ENCODE measurements around the gene TNP2. TPM values are rescaled to one million over a fixed set of nuclear protein-coding genes. Genes with fewer than 3 reads are reported as not detected.
A peak's percentile ranks its signal among the peaks of the same experiment; 100 is the strongest.
"Not testable (repeated sequence)": the region's sequence is repeated elsewhere in the genome, so short reads cannot be mapped to it uniquely, and the experiment has no call there.

Gene TNP2
- total RNA-seq, 2 experiments from 2014 or later, result not detected

- POLR2A ChIA-PET, result interaction anchor here (0.7 to 0.9 kb wide), 2 partner anchors 20 to 81 kb away, joined by 3 to 4 read pairs; no protein-coding TSS in a partner anchor
- CTCF ChIA-PET, result no interaction called here
- peak overlapping the region; percentile 74 for H3K27ac Mint-ChIP-seq
- ATAC-seq (peak; percentile 9), DNase-seq (no peak)
- no peak overlapping the region for H3K4me3 Mint-ChIP-seq
- H3K36me3 Mint-ChIP-seq (ENCODE audit: low read depth), result no peaks in the 10 kb centered on the region
- no peaks in the 10 kb centered on the region for H3K9me3 Mint-ChIP-seq (ENCODE audit: insufficient read depth)
- H3K4me1 Mint-ChIP-seq (ENCODE audit: low read depth), result peaks cover 71% of the 10 kb centered on the region
- H3K27me3 Mint-ChIP-seq (ENCODE audit: low read depth), result peaks cover 3% of the 10 kb centered on the region
Observed at GRCh38 chr16:11308493-11309283, 39.6 kb upstream of the TNP2 start.

- H3K27me3 Mint-ChIP-seq (ENCODE audit: low read depth), result peaks cover 3% of the 10 kb centered on the region
- no peak overlapping the region for H3K4me3 Mint-ChIP-seq
- CTCF ChIA-PET, result interaction anchor here (1.5 kb wide), 1 partner anchor 10 kb away, joined by 3 read pairs; no protein-coding TSS in a partner anchor
- no peak for ATAC-seq
- H3K9me3 Mint-ChIP-seq (ENCODE audit: insufficient read depth), result no peaks in the 10 kb centered on the region
- no peak for DNase-seq
- H3K36me3 Mint-ChIP-seq (ENCODE audit: low read depth), result no peaks in the 10 kb centered on the region
- H3K27ac Mint-ChIP-seq, result peak overlapping the region; percentile 52
- peaks cover 68% of the 10 kb centered on the region for H3K4me1 Mint-ChIP-seq (ENCODE audit: low read depth)
- POLR2A ChIA-PET, result interaction anchor here (0.7 to 0.9 kb wide), 2 partner anchors 21 to 80 kb away, joined by 3 to 4 read pairs; no protein-coding TSS in a partner anchor
Observed at GRCh38 chr16:11307639-11308492, 38.7 kb upstream of the TNP2 start.

DNA sequence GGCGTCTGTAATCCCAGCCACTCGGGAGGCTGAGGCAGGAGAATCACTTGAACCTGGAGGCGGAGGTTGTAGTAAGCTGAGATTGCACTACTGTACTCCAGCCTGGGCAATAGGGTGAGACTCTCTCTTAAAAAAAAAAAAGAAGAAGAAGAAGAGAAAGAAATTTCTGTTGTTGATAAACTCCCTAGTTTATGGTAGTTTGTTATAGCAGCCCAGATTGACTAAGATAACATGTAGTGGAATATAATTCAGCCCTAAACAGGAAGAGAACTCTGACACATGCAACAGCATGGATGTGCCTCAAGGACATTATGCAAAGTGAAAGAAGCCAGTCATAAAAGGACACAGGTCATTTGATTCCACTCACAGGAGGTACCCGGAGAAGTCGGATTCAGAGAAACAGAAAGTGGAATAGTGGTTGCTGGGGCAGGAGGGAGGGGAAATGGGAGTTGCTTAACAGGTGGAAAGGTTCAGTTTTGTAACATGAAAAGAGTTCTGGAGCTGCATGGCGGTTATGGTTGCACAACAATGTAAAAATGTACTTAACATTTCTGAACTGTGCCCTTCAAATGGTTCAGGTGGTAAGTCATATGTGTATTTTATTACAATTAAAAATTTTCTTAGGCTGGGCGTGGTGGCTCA lies 38.0 kb upstream of the TNP2 start:
- POLR2A ChIA-PET, result no interaction called here

DNA sequence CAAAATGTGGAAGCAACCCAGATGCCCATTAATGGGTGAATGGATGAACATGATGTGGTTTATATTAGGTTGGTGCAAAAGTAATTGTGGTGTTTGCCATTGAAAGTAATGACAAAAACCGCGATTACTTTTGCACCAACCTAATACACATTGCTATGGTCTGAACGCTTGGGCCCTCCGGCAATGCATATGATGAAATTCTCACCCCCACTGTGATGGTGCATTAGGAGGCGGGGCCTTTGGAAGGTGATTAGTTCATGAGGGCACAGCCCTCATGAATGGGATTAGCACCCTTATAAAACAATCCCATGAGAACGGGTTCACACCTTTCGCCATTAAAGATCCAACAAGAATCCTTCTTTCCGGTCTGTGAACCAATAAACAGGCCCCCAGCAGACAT lies 37.3 kb upstream of the TNP2 start:
- no peak overlapping the region for H3K27ac Mint-ChIP-seq
- H3K27me3 Mint-ChIP-seq (ENCODE audit: low read depth), result peaks cover 3% of the 10 kb centered on the region
- CTCF ChIA-PET, result no interaction called here
- no peaks in the 10 kb centered on the region for H3K9me3 Mint-ChIP-seq (ENCODE audit: insufficient read depth)
- H3K4me3 Mint-ChIP-seq, result no peak overlapping the region
- H3K4me1 Mint-ChIP-seq (ENCODE audit: low read depth), result peaks cover 58% of the 10 kb centered on the region
- no peak for ATAC-seq
- POLR2A ChIA-PET, result no interaction called here
- DNase-seq, result no peak
- H3K36me3 Mint-ChIP-seq (ENCODE audit: low read depth), result no peaks in the 10 kb centered on the region

More for the DNA sequence above, 38.0 kb upstream of the TNP2 start:
- Mint-ChIP-seq H3K27me3 (ENCODE audit: low read depth) (peaks cover 3% of the 10 kb centered on the region), H3K27ac (no peak overlapping the region), H3K4me1 (ENCODE audit: low read depth) (peaks cover 61% of the 10 kb centered on the region), H3K36me3 (ENCODE audit: low read depth) (no peaks in the 10 kb centered on the region), H3K9me3 (ENCODE audit: insufficient read depth) (no peaks in the 10 kb centered on the region), H3K4me3 (no peak overlapping the region)
- DNase-seq, result no peak
- CTCF ChIA-PET, result interaction anchor here (1.5 kb wide), 1 partner anchor 9 kb away, joined by 3 read pairs; no protein-coding TSS in a partner anchor
- ATAC-seq, result no peak

- CTCF ChIA-PET, result interaction anchor here (1.6 kb wide), 1 partner anchor 48 kb away, joined by 5 read pairs; the partner anchor contains the start of gene SOCS1
Observed at GRCh38 chr16:11303405-11304138, 34.4 kb upstream of the TNP2 start.

GRCh38 chr16:11302977-11303376 lies 33.9 kb upstream of the TNP2 start:
- H3K9me3 Mint-ChIP-seq (ENCODE audit: insufficient read depth), result no peaks in the 10 kb centered on the region
- peaks cover 3% of the 10 kb centered on the region for H3K27me3 Mint-ChIP-seq (ENCODE audit: low read depth)
- POLR2A ChIA-PET, result no interaction called here

More at GRCh38 chr16:11303405-11304138, 34.4 kb upstream of the TNP2 start:
- Mint-ChIP-seq H3K27ac (no peak overlapping the region), H3K36me3 (ENCODE audit: low read depth) (no peaks in the 10 kb centered on the region), H3K4me1 (ENCODE audit: low read depth) (peaks cover 44% of the 10 kb centered on the region), H3K4me3 (no peak overlapping the region), H3K27me3 (ENCODE audit: low read depth) (peaks cover 3% of the 10 kb centered on the region), H3K9me3 (ENCODE audit: insufficient read depth) (no peaks in the 10 kb centered on the region)
- ATAC-seq (no peak), DNase-seq (no peak)
- POLR2A ChIA-PET, result no interaction called here

DNA sequence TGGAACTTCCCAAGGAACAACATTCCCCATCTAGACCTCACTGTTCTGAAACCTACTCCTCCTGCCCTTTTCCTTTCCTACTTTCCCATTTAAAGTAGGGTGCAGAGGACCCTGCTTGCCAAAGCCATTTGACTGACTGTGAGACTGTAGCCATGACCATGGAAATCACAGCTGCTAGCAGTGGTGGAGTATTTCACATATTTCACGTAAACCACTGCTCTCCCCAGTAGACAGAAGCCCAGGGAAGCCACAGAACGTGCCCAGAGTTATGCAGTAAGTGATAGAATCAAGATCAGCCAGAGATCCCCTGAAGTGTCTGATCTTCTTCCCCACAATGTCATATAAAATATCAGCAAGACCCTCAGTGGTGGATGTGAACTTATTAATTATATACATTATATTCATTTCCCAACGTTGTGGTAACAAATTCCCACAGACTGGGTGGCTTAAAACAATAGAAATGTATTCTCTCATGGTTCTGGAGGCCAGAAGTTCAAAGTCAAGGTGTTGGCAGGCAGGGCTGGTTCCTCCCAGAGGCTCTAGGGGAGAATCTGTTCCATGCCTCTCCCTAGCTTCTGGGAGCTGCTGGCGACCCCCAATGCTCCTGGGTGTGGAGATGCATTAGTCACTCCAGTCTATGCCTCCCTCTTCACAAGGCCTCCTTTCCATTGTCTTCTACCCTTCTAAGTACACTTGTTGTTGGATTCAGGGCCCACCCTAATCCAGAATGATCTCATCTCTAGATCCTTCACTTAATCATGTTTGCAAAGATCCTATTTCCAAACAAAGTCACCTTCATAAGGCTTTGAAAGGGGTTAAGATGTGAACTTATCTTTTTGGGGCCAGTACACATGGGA lies 32.7 kb upstream of the TNP2 start:
- Mint-ChIP-seq H3K27ac (no peak overlapping the region), H3K9me3 (ENCODE audit: insufficient read depth) (no peaks in the 10 kb centered on the region)
- CTCF ChIA-PET, result interaction anchor here (1.6 kb wide), 1 partner anchor 46 kb away, joined by 5 read pairs; the partner anchor contains the start of gene SOCS1

More at GRCh38 chr16:11302977-11303376, 33.9 kb upstream of the TNP2 start:
- CTCF ChIA-PET, result interaction anchor here (1.6 kb wide), 1 partner anchor 47 kb away, joined by 5 read pairs; the partner anchor contains the start of gene SOCS1
- Mint-ChIP-seq H3K27ac (no peak overlapping the region), H3K36me3 (ENCODE audit: low read depth) (no peaks in the 10 kb centered on the region), H3K4me1 (ENCODE audit: low read depth) (peaks cover 44% of the 10 kb centered on the region), H3K4me3 (no peak overlapping the region)
- no peak for DNase-seq
- ATAC-seq, result no peak

GRCh38 chr16:11300560-11300892 lies 31.4 kb upstream of the TNP2 start:
- no peak overlapping the region for H3K27ac Mint-ChIP-seq
- DNase-seq (no peak), ATAC-seq (no peak)
- H3K4me3 Mint-ChIP-seq, result no peak overlapping the region
- H3K27me3 Mint-ChIP-seq (ENCODE audit: low read depth), result no peaks in the 10 kb centered on the region
- H3K4me1 Mint-ChIP-seq (ENCODE audit: low read depth), result peaks cover 47% of the 10 kb centered on the region
- POLR2A ChIA-PET, result no interaction called here
- H3K36me3 Mint-ChIP-seq (ENCODE audit: low read depth), result no peaks in the 10 kb centered on the region
- CTCF ChIA-PET, result no interaction called here
- H3K9me3 Mint-ChIP-seq (ENCODE audit: insufficient read depth), result no peaks in the 10 kb centered on the region

More for the DNA sequence above, 32.7 kb upstream of the TNP2 start:
- Mint-ChIP-seq H3K4me3 (no peak overlapping the region), H3K27me3 (ENCODE audit: low read depth) (no peaks in the 10 kb centered on the region), H3K36me3 (ENCODE audit: low read depth) (no peaks in the 10 kb centered on the region), H3K4me1 (ENCODE audit: low read depth) (peaks cover 44% of the 10 kb centered on the region)
- no peak for ATAC-seq
- DNase-seq, result no peak
- POLR2A ChIA-PET, result no interaction called here

GRCh38 chr16:11299865-11300559 lies 30.9 kb upstream of the TNP2 start:
- H3K4me3 Mint-ChIP-seq, result no peak overlapping the region
- H3K9me3 Mint-ChIP-seq (ENCODE audit: insufficient read depth), result no peaks in the 10 kb centered on the region
- no peak overlapping the region for H3K27ac Mint-ChIP-seq
- CTCF ChIA-PET, result no interaction called here
- no peaks in the 10 kb centered on the region for H3K27me3 Mint-ChIP-seq (ENCODE audit: low read depth)
- H3K36me3 Mint-ChIP-seq (ENCODE audit: low read depth), result no peaks in the 10 kb centered on the region
- ATAC-seq, result no peak
- DNase-seq, result no peak
- peaks cover 52% of the 10 kb centered on the region for H3K4me1 Mint-ChIP-seq (ENCODE audit: low read depth)
- POLR2A ChIA-PET, result no interaction called here

GRCh38 chr16:11298950-11299547 lies 29.9 kb upstream of the TNP2 start:
- Mint-ChIP-seq H3K4me1 (ENCODE audit: low read depth) (peaks cover 56% of the 10 kb centered on the region), H3K27ac (peak overlapping the region; percentile 17)
- not testable (repeated sequence) for H3K36me3 Mint-ChIP-seq (ENCODE audit: low read depth); H3K9me3 Mint-ChIP-seq (ENCODE audit: insufficient read depth); H3K27me3 Mint-ChIP-seq (ENCODE audit: low read depth); DNase-seq; H3K4me3 Mint-ChIP-seq; ATAC-seq
- ChIA-PET CTCF (interaction anchor here (0.9 to 2.8 kb wide), 5 partner anchors 43 to 334 kb away, joined by 3 to 22 read pairs (median 11); partner anchors contain the start of gene SOCS1), POLR2A (interaction anchor here (2.8 kb wide), 1 partner anchor 43 kb away, joined by 22 read pairs; the partner anchor contains the start of gene SOCS1)

Data from activated CD8-positive, alpha-beta T cell treated with anti-CD3 and anti-CD28 coated beads, Interleukin-2, amount 10 ng/mL, durations not matched to agents 7 days and 5 days (primary cell).